Globus pallidus (tissue), 1 donor: Measurements from ENCODE around the gene KCNQ5.

Source experiments
- DNase-seq: peaks from one replicate; pipeline ENCODE4 v3.0.0-alpha.2; 2015; ENCODE audit warnings: low spot score

Gene KCNQ5

DNA sequence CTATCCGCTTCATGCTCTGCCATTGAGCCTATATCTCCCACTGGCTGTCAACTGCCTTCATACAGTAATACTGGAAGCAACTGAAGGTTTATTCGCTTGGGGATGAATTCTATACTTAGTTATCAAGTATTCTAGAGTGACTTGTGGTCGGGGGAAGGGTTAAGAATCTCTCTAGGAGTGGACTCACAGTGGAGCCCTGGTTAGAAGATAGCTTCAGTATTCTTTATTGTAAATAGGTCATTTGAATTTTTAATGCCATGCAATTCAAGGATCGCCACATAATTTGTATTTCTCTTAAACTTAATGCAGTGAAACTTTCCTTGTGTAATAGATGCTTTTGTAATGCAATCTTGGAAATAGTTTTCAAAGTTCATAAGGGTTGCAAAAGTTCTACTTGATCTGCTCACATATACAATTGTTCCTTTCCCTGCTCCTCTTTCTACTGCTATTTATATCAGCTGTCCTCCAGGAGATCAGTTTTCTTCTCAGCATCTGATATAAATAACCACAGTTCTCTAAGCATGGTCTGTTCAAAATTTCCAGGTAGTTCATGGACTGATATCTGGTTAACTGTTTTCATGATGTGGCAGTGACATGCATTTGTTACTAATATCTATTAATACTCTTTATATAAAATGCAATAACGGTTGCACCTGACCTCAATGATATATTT, 120.3 kb downstream of the KCNQ5 start:
- no peak for DNase-seq

DNA sequence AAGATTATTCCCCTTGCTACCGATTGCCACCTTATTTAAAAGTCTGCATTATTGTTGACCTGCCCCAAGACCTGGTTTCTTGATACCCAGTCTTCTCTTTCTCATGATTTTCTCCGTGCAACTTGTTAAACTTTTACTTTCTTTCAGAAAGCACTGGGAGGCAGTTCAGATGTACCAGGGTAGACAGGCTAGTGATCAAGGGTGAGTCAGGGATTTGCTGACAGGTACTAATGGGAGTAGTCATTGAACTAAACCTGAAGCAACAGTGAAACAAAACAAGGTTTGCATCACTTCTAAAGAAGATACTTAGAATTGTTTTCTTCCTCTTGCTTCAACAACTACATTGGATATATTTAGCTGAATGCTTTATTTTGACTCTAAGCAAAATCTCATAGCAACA, 124.4 kb downstream of the KCNQ5 start:
- no peak for DNase-seq

DNA sequence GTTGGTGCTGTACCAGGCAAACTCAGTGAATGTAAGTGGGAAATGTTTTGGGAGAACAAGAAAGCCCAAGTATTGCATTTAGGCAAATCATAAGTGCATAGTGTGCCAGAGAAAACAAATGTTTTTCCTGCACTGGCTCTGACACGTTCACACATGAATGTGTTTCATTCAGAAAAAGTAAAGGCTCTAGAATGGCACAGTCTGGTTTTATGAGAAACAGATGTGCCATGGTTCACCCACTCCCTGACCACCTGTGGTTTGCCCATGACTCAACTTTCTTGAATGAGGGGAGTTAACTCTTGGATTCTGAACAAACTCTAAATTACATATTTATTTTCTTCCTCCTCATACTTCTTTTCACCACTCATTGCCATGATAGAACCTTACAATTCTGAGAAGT, 126.9 kb downstream of the KCNQ5 start:
- no peak for DNase-seq

DNA sequence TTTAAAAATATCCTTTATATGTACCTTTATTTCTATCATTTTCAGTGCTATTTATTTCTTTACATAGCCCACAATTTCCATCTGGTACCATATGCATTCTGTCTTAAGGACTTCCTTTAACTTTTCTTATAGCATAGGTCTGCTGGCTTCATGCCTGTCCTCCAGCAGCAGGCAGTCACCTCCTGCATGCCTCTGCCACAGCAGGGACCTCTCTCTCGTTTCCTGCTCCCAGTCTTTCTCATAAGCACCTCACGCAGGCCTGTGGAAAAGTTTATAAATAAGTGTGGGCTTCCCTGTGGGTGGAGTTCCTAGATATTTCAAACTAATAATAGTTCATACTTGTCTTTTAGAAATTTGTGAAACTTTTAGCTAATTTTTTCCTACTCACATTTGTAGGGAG, 133.9 kb downstream of the KCNQ5 start:
- DNase-seq: no peak

- DNase-seq: no peak
Observed at GRCh38 chr6:72757048-72757447, 135.2 kb downstream of the KCNQ5 start.

DNA sequence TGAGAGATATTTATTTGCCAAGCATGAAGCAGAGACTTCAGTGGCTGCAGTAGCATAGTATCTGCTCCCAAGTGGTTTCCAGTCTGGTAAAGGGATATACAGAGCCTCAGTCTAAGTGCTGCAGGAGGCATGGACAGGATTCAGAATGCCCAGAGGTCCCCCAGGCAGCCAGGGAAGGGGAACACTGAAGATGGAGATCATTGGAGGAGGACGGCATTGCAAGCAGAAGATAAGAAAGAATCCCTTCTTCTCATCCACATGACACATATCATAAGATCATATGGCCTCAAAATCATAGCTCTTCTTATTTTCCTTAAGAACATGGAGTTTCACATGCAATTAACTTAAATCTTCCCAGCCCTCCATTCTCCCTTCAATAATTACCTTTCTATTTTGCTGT, 136.1 kb downstream of the KCNQ5 start:
- no peak for DNase-seq

DNA sequence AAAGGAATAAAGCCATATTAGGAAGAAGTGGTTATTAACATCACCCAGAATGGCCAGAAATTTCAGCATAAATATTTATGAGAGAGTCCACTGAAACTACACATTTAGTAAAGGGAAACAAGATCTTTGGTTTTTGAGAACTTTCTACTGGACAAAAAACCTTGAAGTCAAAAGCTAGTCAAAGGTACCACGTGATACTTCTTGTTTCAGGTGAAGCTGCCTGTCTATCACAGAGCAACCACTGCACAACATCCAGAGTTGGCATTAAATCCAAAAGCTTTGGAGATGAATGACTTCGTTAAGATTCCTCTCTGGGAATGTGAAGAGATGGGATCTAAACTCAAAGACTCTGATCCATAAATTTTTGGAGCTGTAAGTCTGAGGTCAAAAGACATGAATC, 137.0 kb downstream of the KCNQ5 start:
- no peak for DNase-seq

GRCh38 chr6:72760114-72760793, 138.4 kb downstream of the KCNQ5 start:
- no peak for DNase-seq

- no peak for DNase-seq
Observed at GRCh38 chr6:72761761-72762160, 139.9 kb downstream of the KCNQ5 start.

DNA sequence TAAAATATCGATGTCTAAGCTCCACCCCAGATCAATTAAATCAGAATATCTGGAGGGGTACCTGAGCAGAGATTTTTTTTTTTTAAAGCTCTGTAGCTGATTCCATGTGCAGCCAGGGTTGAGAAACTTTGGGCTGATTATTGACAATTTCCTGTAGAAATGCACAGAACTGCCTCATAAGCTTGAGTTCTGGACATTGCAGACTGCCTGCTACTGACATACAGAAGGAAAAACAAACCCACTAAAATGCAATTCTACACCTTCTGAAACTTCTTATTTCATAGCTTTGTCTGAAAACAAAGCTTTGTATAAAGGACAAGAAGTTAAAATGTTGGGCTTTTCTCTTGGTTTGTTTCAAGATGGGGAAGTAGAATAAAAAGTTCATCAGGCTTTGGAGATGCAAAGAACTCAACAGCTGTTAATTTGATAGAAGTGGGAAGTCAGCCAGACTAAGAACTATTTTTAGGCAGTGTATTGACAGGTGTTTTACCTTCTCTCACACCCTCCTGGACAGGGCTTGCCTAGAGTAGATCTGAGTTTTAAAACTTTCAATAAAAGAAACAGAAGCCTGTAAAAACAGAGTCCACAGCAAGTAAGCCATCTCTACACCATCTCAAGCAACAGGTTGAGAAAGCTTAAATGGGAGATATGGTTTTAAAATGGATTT, 147.7 kb downstream of the KCNQ5 start:
- DNase-seq: no peak

- DNase-seq: no peak
Observed at GRCh38 chr6:72770959-72771358, 149.1 kb downstream of the KCNQ5 start.

GRCh38 chr6:72776456-72776855, 154.6 kb downstream of the KCNQ5 start:
- DNase-seq: no peak

- no peak for DNase-seq
Observed at GRCh38 chr6:72781624-72782023, 159.8 kb downstream of the KCNQ5 start.

DNA sequence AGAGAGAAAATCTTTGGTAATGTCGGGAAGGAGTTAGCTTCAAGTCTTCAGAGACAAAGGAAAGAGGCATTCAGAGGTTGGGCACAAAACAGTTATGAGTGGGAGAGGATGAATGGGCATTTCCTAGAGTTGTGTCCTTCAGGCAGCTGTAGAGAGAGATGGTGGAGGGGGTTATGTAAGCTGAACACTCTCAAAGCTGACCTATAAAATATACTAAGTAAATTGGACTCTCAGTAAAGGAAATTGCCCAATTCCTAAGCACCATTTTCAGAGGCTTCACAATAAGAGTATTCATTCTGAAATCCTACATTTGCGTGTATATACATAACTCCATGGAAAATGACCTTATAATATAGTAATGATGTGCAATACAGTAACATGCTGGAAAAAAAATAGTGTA, 161.2 kb downstream of the KCNQ5 start:
- DNase-seq: no peak

DNA sequence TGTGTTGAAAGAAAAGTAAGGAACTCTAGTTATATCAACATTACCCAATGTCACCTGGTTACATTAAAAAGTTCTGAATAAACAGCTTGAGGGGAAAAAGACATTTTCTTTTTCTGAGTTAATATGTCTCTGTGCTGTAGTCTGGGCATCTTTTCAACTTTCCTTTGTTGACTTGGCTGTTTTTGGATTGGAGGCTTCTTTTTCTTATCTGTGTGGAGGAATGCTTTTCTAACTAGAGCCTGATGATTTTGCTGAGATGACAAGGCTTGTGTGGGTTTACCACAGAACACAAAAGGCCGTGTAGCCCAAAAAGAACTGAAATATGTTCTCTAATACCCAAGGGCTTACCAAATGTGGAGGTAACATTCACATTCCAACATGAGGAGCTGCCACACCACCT, 161.8 kb downstream of the KCNQ5 start:
- no peak for DNase-seq

GRCh38 chr6:72784071-72784470, 162.2 kb downstream of the KCNQ5 start:
- no peak for DNase-seq

DNA sequence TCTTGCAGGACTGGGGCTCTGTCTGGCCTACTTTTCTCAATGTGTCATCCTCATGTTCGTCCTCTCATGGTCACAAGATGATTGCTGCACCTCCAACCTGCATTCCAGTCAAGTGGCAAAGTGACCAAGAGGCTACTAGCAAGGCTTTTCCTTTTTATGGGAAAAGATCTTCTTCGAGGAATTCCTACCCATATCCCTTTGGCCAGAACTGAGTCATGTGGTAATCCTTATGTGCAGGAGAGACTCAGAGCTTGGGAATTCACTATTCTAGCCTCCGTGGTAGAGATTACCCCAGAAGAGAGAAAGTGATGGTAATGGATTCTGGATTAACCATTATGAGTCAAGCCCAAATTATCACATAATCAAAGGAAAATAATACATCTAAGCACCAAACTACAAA, 162.7 kb downstream of the KCNQ5 start:
- DNase-seq: no peak

DNA sequence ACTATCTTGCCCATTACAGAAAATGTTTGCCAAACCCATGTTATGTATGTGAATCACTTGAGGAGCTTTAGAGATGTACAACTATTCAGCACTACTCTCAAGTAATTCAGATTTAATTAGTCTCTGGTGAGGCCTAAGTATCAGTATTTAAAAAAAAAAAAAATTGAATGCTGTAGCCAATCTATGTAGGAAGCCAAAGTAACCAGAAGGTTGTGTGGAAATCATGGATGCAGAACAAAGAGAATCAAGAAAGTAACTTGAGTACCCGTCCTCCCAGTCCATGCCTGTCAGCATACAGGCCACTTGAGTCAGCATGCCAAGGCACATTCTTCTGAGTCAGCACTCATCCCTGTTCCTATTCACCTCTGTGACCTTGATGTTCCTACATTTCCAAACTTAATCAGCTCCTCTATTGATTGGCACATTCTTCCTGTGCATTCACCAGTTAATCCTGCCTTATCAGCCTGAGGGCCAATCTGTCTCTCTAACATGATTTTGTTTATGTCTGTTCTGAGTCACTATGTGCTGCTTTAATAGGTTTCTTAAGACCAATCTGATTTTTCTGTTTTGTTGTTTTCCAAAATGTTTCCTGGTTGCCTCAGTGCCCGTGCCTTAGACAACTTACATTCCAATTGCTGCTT, 165.6 kb downstream of the KCNQ5 start:
- DNase-seq: no peak

- DNase-seq: no peak
Observed at GRCh38 chr6:72788188-72788587, 166.3 kb downstream of the KCNQ5 start.

GRCh38 chr6:72789145-72789544, 167.3 kb downstream of the KCNQ5 start:
- DNase-seq: no peak

DNA sequence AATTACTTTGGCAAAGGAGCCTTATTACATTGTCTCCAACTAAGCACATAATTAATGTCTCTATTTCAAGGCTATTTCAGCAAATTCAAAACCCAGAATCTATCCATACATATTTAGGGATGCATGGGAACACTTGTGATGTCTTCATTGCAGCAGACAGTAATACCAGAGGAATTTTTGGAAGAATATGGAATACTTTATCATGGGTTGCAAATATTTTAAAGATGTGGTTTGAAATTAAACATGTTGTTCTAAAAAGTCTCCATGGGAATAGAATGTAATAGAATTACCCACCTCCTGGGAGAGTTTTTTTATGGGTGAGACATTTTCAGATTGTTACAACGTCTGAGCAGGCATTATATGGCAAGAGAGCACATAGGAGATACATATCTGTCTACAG, 170.8 kb downstream of the KCNQ5 start:
- no peak for DNase-seq

DNA sequence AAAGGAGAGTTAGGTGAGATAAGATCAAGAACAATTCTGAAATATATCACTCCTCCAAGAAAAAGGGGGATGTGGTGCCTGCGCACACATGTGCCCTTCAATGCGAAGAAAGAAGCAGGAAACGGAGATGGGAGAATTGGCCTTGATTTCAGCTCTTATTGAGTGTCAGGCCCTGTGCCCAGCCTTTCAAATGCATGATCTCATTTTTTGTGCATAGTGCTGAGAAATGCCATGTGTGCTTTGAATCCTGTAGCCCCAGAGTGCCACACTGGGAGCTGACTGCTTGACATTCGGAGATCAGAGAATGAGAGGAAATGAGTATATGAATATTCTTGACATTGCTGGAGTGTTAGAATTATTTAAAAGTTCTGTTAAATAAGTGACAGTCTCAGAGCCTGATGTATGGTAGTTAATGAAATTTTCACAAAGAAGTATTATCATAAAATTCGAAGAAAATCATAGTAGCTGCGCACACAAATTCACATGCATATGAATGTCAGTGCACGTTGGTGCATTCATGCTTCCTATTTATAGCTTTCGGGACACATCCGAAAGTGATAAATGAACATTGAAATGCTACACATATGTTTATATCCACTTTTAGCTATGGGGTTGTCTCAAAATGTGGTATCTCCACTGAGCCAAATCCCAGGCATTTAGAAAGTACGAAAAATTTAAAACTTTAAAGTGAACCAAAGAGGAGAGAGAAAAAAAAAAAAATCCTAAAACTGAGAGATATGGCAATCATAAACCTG, 172.0 kb downstream of the KCNQ5 start:
- no peak for DNase-seq
